Femur (tissue), 1 donor: ENCODE results near the gene ARL8B.
A peak's percentile ranks its signal among the peaks of the same experiment; 100 is the strongest.
"Not testable (repeated sequence)": the region's sequence is repeated elsewhere in the genome, so short reads cannot be mapped to it uniquely, and the experiment has no call there.

ENCODE experiments used
- DNase-seq: peaks from one replicate; pipeline ENCODE4 v3.0.0-alpha.2; 2017

The ARL8B gene

DNA sequence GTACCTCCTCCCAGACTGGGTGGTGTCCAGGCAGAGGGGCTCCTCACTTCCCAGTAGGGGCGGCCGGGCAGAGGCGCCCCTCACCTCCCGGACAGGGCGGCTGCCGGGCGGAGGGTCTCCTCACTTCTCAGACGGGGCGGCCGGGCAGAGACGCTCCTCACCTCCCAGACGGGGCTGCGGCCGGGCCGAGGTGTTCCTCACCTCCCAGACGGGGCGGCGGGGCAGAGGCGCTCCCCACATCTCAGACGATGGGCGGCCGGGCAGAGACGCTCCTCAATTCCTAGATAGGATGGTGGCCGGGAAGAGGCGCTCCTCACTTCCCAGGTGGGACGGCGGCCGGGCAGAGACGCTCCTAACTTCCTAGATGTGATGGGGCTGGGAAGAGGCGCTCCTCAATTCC lies 8.4 kb upstream of the ARL8B start:
- not testable (repeated sequence) for DNase-seq

GRCh38 chr3:5115506-5116162 lies 6.5 kb upstream of the ARL8B start:
- DNase-seq: no peak

GRCh38 chr3:5116538-5116937 lies 5.6 kb upstream of the ARL8B start:
- no peak for DNase-seq

GRCh38 chr3:5120446-5120845 lies 1.6 kb upstream of the ARL8B start:
- DNase-seq: no peak

GRCh38 chr3:5122741-5123706 lies 932 bp downstream of the ARL8B start:
- DNase-seq: peak; percentile 44

DNA sequence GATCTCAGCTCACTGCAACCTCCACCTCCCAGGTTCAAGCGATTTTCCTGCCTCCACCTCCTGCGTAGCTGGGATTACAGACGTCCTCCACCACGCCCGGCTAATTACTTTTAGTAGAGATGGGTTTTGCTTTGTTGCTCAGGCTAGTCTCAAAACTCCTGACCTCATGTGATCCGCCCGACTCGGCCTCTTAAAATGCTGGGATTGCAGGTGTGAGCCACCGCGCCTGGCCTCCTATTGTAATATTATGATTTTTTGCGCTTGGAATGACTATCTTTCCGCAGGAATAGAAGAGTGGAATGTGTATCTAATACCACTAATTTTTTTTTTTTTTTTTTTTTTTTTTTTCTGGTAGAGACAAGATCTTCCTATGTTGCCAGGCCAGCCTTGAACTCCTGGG lies 1.8 kb downstream of the ARL8B start:
- no peak for DNase-seq

GRCh38 chr3:5126586-5126985 lies 4.5 kb downstream of the ARL8B start:
- no peak for DNase-seq

DNA sequence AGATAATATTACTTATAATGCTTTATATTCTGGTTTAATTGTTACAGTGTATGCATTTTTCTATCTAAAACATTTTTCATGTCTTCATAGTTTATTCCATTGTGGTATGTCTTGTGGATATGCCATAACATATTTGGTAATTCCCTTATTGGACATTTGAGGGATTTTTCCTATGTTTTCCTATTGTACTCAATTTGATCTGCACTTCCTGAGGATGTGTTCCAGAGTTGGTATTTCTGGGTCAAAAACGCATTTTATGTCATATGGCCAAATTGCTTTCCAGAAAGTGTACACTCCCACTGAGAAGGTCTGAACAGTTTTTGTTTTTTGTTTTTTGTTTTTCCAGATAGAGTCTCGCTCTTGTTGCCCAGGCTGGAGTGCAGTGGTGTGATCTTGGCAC lies 6.8 kb downstream of the ARL8B start:
- DNase-seq: no peak

- DNase-seq: no peak
Measured at GRCh38 chr3:5133239-5134018, 11.3 kb downstream of the ARL8B start.

DNA sequence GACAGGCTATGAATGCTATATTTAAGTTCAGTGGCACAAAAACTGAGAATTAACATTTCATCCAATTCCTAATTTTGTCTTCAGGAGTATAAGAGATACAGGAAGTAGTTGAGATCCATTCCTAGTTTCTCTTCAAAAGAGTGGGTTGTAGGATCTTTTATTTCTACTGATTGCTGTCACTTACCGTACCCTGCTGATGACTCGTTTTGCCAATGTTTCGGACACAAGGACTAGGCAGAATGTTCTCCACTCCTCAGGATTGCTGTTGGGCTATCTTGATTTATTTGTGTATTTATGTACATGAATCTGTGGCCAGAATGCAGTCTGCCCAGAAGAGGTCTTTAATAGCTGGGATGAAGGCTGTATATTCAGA lies 11.9 kb downstream of the ARL8B start:
- DNase-seq: no peak

DNA sequence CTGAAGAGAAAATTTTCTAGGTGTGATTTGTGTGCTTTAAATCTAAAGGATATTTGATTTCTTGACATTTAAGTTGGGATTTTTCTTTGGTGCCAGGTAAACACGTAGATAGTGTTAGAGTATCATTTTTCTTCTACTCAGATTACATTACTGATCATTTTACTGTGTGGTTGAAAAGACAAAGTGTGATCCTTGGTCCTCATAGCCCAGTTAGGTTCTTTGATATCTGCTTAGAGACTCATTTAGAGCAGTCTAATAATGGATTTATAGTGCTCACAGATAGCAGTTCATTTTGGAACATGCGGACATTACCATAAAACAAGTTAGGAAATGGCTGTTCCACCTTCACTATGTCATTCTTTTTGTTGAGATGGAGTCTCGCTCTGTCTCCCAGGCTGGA lies 12.4 kb downstream of the ARL8B start:
- DNase-seq: no peak

GRCh38 chr3:5136211-5136918 lies 14.3 kb downstream of the ARL8B start:
- no peak for DNase-seq

- no peak for DNase-seq
Measured at GRCh38 chr3:5136919-5137429, 14.9 kb downstream of the ARL8B start.

- no peak for DNase-seq
Measured at GRCh38 chr3:5138214-5138981, 16.3 kb downstream of the ARL8B start.

GRCh38 chr3:5140230-5140621 lies 18.1 kb downstream of the ARL8B start:
- no peak for DNase-seq

DNA sequence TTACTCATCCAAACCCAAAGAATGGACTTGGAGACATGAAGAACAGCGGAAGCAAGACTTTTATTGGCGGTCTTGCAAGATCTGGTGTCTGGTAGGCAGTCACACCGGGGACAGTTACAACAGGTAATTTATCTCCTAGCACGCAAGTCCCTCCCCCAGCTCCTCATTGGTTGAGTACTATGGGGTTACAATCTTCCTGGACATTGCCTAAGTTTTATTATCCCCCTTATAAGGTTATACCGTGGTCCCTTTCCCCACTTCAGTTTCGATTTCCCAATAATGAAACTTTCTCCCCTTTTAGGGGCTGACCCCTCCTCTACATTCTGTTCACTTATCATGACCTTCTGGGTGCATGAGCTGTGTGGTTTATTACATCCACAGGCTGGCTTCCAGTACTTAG lies 18.7 kb downstream of the ARL8B start:
- DNase-seq: no peak

DNA sequence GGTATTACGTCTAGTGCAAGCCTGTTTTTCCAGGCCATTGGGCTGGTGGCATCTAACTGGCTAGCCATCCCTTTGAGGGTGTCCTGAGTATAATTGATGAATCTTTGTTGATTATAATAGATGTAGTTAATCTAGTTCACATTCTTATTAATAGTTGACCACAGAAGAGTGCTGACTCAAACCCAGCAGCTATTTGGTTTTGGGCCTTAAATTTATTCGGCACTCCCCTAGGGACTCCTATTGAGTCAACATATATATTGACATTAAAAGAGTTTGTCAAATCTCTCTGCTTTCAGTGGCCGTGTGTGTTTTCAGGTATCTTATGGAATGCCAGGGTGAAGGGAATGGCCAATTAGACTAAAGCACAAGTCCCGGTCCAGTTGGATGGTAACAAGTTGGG lies 19.7 kb downstream of the ARL8B start:
- no peak for DNase-seq

GRCh38 chr3:5143464-5143863 lies 21.4 kb downstream of the ARL8B start:
- no peak for DNase-seq

DNA sequence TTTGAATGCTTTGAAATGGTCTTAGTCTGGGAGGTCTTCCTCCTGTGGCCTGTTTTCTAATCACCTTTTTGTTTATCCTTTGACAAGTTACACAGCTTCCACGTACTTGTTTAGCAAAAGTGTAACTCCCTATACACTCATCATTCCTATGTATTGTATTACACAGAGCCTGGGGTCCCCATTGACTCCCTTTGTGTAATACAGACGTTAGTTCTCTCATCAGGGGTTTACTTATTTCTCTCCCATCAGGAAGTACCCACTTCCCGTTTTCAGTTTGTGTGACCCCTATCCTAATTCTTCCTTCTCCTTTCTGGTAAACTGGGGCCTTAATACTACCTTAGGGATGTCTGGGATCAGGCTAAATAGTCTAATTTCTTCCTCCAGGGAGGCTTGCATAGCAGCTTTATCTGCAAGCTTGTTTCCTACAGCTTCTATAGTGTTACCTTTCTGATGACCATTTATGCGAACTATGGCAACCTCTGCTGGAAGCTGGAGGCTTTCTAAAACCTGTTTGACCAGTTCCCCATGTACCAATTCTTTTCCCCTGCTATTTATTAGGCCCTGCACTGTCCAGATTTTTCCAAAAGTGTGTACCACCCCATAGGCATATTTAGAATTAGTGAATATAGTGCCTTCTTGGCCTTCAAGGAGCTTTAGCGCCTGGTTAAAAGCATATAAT lies 22.4 kb downstream of the ARL8B start:
- no peak for DNase-seq

- no peak for DNase-seq
Measured at GRCh38 chr3:5145120-5145519, 23.0 kb downstream of the ARL8B start.

- DNase-seq: not testable (repeated sequence)
Measured at GRCh38 chr3:5147152-5147551, 25.1 kb downstream of the ARL8B start.
